H9 (cell line): ENCODE measurements around the gene NPAS3. TPM values are rescaled to one million over a fixed set of nuclear protein-coding genes. Genes with fewer than 3 reads are reported as not detected.

Experiments used
- DNase-seq: peaks from one replicate; pipeline ENCODE4 v3.0.0-alpha.2; 2017
- H2AFZ ChIP-seq: one replicate; pipeline ENCODE4 v1.6.1; 2013; ENCODE audit warnings: mild to moderate bottlenecking, low read length, control low read depth, moderate library complexity
- H2AK5ac ChIP-seq: 2 replicates; pipeline ENCODE4 v1.6.1; 2013; ENCODE audit warnings: low read length, control low read depth, mixed read lengths; ENCODE audit not compliant: insufficient read length
- H2BK120ac ChIP-seq: one replicate; pipeline ENCODE4 v1.6.1; 2013; ENCODE audit warnings: low read depth, mild to moderate bottlenecking, low read length, control low read depth, inconsistent platforms; ENCODE audit not compliant: poor library complexity, severe bottlenecking
- H2BK12ac ChIP-seq: 2 replicates; pipeline ENCODE4 v1.6.1; 2013; ENCODE audit warnings: low read length, control low read depth, mixed read lengths, low read depth; ENCODE audit not compliant: insufficient read length
- H2BK15ac ChIP-seq: 2 replicates; pipeline ENCODE4 v1.6.1; 2013; ENCODE audit warnings: low read depth, low read length, control low read depth
- H2BK20ac ChIP-seq: one replicate; pipeline ENCODE4 v1.6.1; 2013; ENCODE audit warnings: low read depth, mild to moderate bottlenecking, low read length, control low read depth, inconsistent platforms; ENCODE audit not compliant: poor library complexity, severe bottlenecking
- H2BK5ac ChIP-seq: 2 replicates; pipeline ENCODE4 v1.6.1; 2013; ENCODE audit warnings: low read length, control low read depth, mixed read lengths; ENCODE audit not compliant: insufficient read length
- H3K14ac ChIP-seq: 2 replicates; pipeline ENCODE4 v1.6.1; 2013; ENCODE audit warnings: low read length, control low read depth; ENCODE audit not compliant: insufficient read depth
- H3K18ac ChIP-seq: 2 replicates; pipeline ENCODE4 v1.6.1; 2013; ENCODE audit warnings: low read depth, mild to moderate bottlenecking, mixed read lengths, low read length, control low read depth; ENCODE audit not compliant: insufficient read length
- H3K23ac ChIP-seq: 2 replicates; pipeline ENCODE4 v1.6.1; 2013; ENCODE audit warnings: low read length, control low read depth, mixed read lengths, low read depth; ENCODE audit not compliant: insufficient read length
- H3K23me2 ChIP-seq: 2 replicates; pipeline ENCODE4 v1.6.1; 2013; ENCODE audit warnings: low read depth, mild to moderate bottlenecking, mixed read lengths, low read length, control low read depth; ENCODE audit not compliant: insufficient read length, poor library complexity, severe bottlenecking
- H3K27ac ChIP-seq: 2 replicates; pipeline ENCODE4 v1.5.1; 2013; ENCODE audit warnings: low read length, control low read depth, mixed read lengths, low read depth; ENCODE audit not compliant: insufficient read length
- H3K27me3 ChIP-seq: 2 replicates; pipeline ENCODE4 v1.6.1; 2013; ENCODE audit warnings: low read length, control low read depth, inconsistent platforms; ENCODE audit not compliant: insufficient read depth
- H3K4ac ChIP-seq: 2 replicates; pipeline ENCODE4 v1.6.1; 2013; ENCODE audit warnings: low read depth, mild to moderate bottlenecking, control low read depth, inconsistent platforms, low read length, moderate library complexity
- H3K4me1 ChIP-seq: 2 replicates; pipeline ENCODE4 v1.6.1; 2013; ENCODE audit warnings: low read length, control low read depth, inconsistent platforms; ENCODE audit not compliant: insufficient read depth
- H3K4me2 ChIP-seq: 2 replicates; pipeline ENCODE4 v1.6.1; 2013; ENCODE audit warnings: low read length, control low read depth, mixed read lengths; ENCODE audit not compliant: insufficient read length, insufficient read depth
- H3K56ac ChIP-seq: 2 replicates; pipeline ENCODE4 v1.6.1; 2013; ENCODE audit warnings: low read depth, mild to moderate bottlenecking, mixed read lengths, low read length, control low read depth; ENCODE audit not compliant: insufficient read length
- H3K79me1 ChIP-seq: 2 replicates; pipeline ENCODE4 v1.6.1; 2013; ENCODE audit warnings: low read depth, mild to moderate bottlenecking, moderate library complexity, low read length, control low read depth, inconsistent platforms; ENCODE audit not compliant: insufficient read depth, poor library complexity, severe bottlenecking
- H3K79me2 ChIP-seq: 2 replicates; pipeline ENCODE4 v1.6.1; 2013; ENCODE audit warnings: low read length, control low read depth, inconsistent platforms; ENCODE audit not compliant: insufficient read depth
- H3K9ac ChIP-seq: 2 replicates; pipeline ENCODE4 v1.6.1; 2013; ENCODE audit warnings: low read length, control low read depth, mixed read lengths; ENCODE audit not compliant: insufficient read length; ENCODE audit errors: extremely low read depth
- H3K9me3 ChIP-seq: one replicate; pipeline ENCODE4 v1.6.1; 2013; ENCODE audit warnings: low read depth, low read length, inconsistent platforms; ENCODE audit not compliant: control insufficient read depth
- H3T11ph ChIP-seq: one replicate; pipeline ENCODE4 v1.6.1; 2013; ENCODE audit warnings: mild to moderate bottlenecking, low read length, control low read depth, inconsistent platforms
- H4K20me1 ChIP-seq: one replicate; pipeline ENCODE4 v1.6.1; 2013; ENCODE audit not compliant: control insufficient read depth, insufficient read length, insufficient read depth
- H4K5ac ChIP-seq: 2 replicates; pipeline ENCODE4 v1.6.1; 2013; ENCODE audit warnings: low read depth, mild to moderate bottlenecking, mixed read lengths, low read length, control low read depth; ENCODE audit not compliant: insufficient read length
- H4K8ac ChIP-seq: replicated peaks from 2 replicates; pipeline ENCODE4 v1.6.1; 2013; ENCODE audit warnings: low read length, control low read depth, mixed read lengths, low read depth; ENCODE audit not compliant: insufficient read length
- H4K91ac ChIP-seq: 2 replicates; pipeline ENCODE4 v1.6.1; 2013; ENCODE audit warnings: low read depth, mild to moderate bottlenecking, moderate library complexity, mixed read lengths, low read length, control low read depth; ENCODE audit not compliant: insufficient read length
- H3K27ac Mint-ChIP-seq, 3 experiments: 2 replicates in 2 of 3; 3 replicates in 1 of 3; pipeline ENCODE4 v1.8.0; 2020 to 2021; ENCODE audit warnings: mixed read lengths in 3 of 3, mild to moderate bottlenecking in 1 of 3, moderate library complexity in 1 of 3
- H3K27me3 Mint-ChIP-seq: 2 replicates; pipeline ENCODE4 v1.8.0; 2021; ENCODE audit warnings: low read depth, mild to moderate bottlenecking, moderate library complexity, mixed read lengths
- H3K36me3 Mint-ChIP-seq, 3 experiments: 2 replicates in 2 of 3; 3 replicates in 1 of 3; pipeline ENCODE4 v1.8.0; 2020 to 2021; ENCODE audit warnings: low read depth in 3 of 3, mixed read lengths in 3 of 3; ENCODE audit not compliant: insufficient read depth in 1 of 3
- H3K4me1 Mint-ChIP-seq, 2 experiments: 2 replicates each; pipeline ENCODE4 v1.8.0; 2020; ENCODE audit warnings: mixed read lengths in 2 of 2
- H3K4me3 Mint-ChIP-seq, 2 experiments: 2 replicates in 1 of 2; 3 replicates in 1 of 2; pipeline ENCODE4 v1.8.0; 2020 to 2021; ENCODE audit warnings: mild to moderate bottlenecking in 2 of 2, mixed read lengths in 2 of 2, moderate library complexity in 1 of 2
- H3K9me3 Mint-ChIP-seq, 2 experiments: 2 replicates in 1 of 2; 3 replicates in 1 of 2; pipeline ENCODE4 v1.8.0; 2020; ENCODE audit warnings: mild to moderate bottlenecking in 2 of 2, mixed read lengths in 2 of 2, moderate library complexity in 1 of 2
- WGBS: extraction: QIAGEN DNeasy Blood & Tissue Kit; methylation state at CpG from one replicate; pipeline ENCODE4 v1.1.7; 2013; ENCODE audit warnings: missing lambda C conversion rate, low lambda C conversion rate, mixed read lengths; ENCODE audit not compliant: insufficient read length; ENCODE audit errors: extremely low coverage; 5-methylcytosine and 5-hydroxymethylcytosine counted together
- total RNA-seq: library from RNA; stranded (reverse); gene quantifications from 2 replicates; pipeline ENCODE4 v1.2.1, GENCODE V29; 2021
- TF ChIP-seq, protein P1 (sequence below): fragments of 200-600 bp; sonication (generic); conservative IDR thresholded peaks from 3 replicates; pipeline ENCODE4 v1.8.0; 2021; ENCODE audit warnings: antibody characterized with exemption, mild to moderate bottlenecking

Gene NPAS3
- total RNA-seq, 1 experiment from 2014 or later: 0.17 TPM

- no peak overlapping the region for H2BK15ac ChIP-seq
- H2BK12ac ChIP-seq: no peak overlapping the region
- no peak for DNase-seq
- H3K27ac Mint-ChIP-seq: no peak overlapping the region
- H3K23me2 ChIP-seq: no peaks in the 10 kb centered on the region
- no peak overlapping the region for H2AK5ac ChIP-seq
- H4K20me1 ChIP-seq: no peaks in the 10 kb centered on the region
- no peak overlapping the region for H3K14ac ChIP-seq
- H3K9ac ChIP-seq: no peak overlapping the region
- no peak overlapping the region for H3K23ac ChIP-seq
- H2BK5ac ChIP-seq: no peak overlapping the region
- no peak overlapping the region for H3K4me2 ChIP-seq
- no peak overlapping the region for H3K4ac ChIP-seq
- no peak overlapping the region for H2BK120ac ChIP-seq
- no CpG with 5 or more reads among the region's 3 CpGs for WGBS
- H3K79me1 ChIP-seq: no peaks in the 10 kb centered on the region
- no peak overlapping the region for H3K27ac ChIP-seq
- peaks cover 13 to 19% of the 10 kb centered on the region in 2 experiments for H3K4me1 Mint-ChIP-seq
- no peaks in the 10 kb centered on the region for H3K79me2 ChIP-seq
- H3K9me3 Mint-ChIP-seq: no peaks in the 10 kb centered on the region
- no peak overlapping the region for H3K56ac ChIP-seq
- H4K91ac ChIP-seq: no peak overlapping the region
- H4K5ac ChIP-seq: no peak overlapping the region
- no peaks in the 10 kb centered on the region for H3K27me3 ChIP-seq
- no peak overlapping the region for H3K18ac ChIP-seq
- H3K4me3 Mint-ChIP-seq: no peak overlapping the region
- H3K27me3 Mint-ChIP-seq: no peaks in the 10 kb centered on the region
- no peak overlapping the region for H2AFZ ChIP-seq
- no peak overlapping the region for H2BK20ac ChIP-seq
- no peak overlapping the region for H3T11ph ChIP-seq
- no peaks in the 10 kb centered on the region for H3K9me3 ChIP-seq
- no peaks in the 10 kb centered on the region for H3K36me3 Mint-ChIP-seq
- TF ChIP-seq, protein P1, sequence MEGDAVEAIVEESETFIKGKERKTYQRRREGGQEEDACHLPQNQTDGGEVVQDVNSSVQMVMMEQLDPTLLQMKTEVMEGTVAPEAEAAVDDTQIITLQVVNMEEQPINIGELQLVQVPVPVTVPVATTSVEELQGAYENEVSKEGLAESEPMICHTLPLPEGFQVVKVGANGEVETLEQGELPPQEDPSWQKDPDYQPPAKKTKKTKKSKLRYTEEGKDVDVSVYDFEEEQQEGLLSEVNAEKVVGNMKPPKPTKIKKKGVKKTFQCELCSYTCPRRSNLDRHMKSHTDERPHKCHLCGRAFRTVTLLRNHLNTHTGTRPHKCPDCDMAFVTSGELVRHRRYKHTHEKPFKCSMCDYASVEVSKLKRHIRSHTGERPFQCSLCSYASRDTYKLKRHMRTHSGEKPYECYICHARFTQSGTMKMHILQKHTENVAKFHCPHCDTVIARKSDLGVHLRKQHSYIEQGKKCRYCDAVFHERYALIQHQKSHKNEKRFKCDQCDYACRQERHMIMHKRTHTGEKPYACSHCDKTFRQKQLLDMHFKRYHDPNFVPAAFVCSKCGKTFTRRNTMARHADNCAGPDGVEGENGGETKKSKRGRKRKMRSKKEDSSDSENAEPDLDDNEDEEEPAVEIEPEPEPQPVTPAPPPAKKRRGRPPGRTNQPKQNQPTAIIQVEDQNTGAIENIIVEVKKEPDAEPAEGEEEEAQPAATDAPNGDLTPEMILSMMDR: no peak
- no peaks in the 10 kb centered on the region; the same call in 1 of the 2 replicates for H3K4me1 ChIP-seq
- no peak overlapping the region for H4K8ac ChIP-seq
These were observed 650.7 kb downstream of the NPAS3 start for GRCh38 chr14:33589334-33589733.
